HepG2 (cell line): ENCODE data around the gene RICTOR. TPM values are rescaled to one million over a fixed set of nuclear protein-coding genes. Genes with fewer than 3 reads are reported as not detected.

Experiments
- ATAC-seq: fragments of 200-7000 bp; cut with Tn5 transposase; 3 replicates; pipeline ENCODE4 v1.9.1; 2020; ENCODE audit warnings: mild to moderate bottlenecking, moderate library complexity
- BruUV-seq: library from RNA; stranded (reverse); fragments of 400-500 nt; replicated peaks from 2 replicates; lab custom pipeline; 2021; lab: Mats Ljungman, UMichigan
- CTCF ChIA-PET: fragments of 300-600 bp; formaldehyde crosslinking; extraction: SDS; loops from one replicate; lab custom pipeline; 2021; ENCODE audit warnings: low total read pairs, inconsistent platforms, low intra/inter-chr PET ratio; lab: Yijun Ruan, JAX
- POLR2A ChIA-PET: fragments of 350-600 bp; sonication (Branson Sonifier 250); formaldehyde crosslinking; loops from one replicate; lab custom pipeline; 2020; ENCODE audit warnings: antibody characterized with exemption, inconsistent platforms; lab: Yijun Ruan, JAX
- DNase-seq: peaks from one replicate; pipeline ENCODE4 v3.0.0-alpha.2; 2015; ENCODE audit warnings: low spot score
- FAIRE-seq: peaks from 3 replicates; lab custom pipeline; 2011; peaks lifted over from hg19 to GRCh38; lab: Jason Lieb, UNC
- H2AFZ ChIP-seq: one replicate; pipeline ENCODE4 v1.6.1; 2011; ENCODE audit warnings: low read length, inconsistent platforms
- H3K27ac ChIP-seq: fragments of 300-600 bp; 3 replicates; pipeline ENCODE4 v1.8.0; 2011; ENCODE audit warnings: mixed run types, mild to moderate bottlenecking, mixed read lengths, low read length, inconsistent platforms; ENCODE audit not compliant: insufficient read depth; ENCODE audit errors: extremely low read length
- H3K27me3 ChIP-seq, 2 experiments: fragments of 200-600 bp in 1 of 2; 2 replicates in 1 of 2; 3 replicates in 1 of 2; pipeline versions ENCODE4 v1.6.0 to v1.8.0; 2011; ENCODE audit warnings: low read length in 2 of 2, mild to moderate bottlenecking in 2 of 2, moderate library complexity in 2 of 2, inconsistent platforms in 1 of 2; ENCODE audit not compliant: insufficient read depth in 2 of 2, control insufficient read depth in 1 of 2
- H3K36me3 ChIP-seq, 2 experiments: fragments of 200-600 bp in 1 of 2; replicated peaks in 1 of 2; 2 replicates in 1 of 2; 3 replicates in 1 of 2; pipeline versions ENCODE4 v1.5.1 to v1.8.0; 2011; ENCODE audit warnings: low read length in 2 of 2, inconsistent platforms in 1 of 2; ENCODE audit not compliant: insufficient read depth in 2 of 2, control insufficient read depth in 1 of 2
- H3K4me1 ChIP-seq: 2 replicates; pipeline ENCODE4 v1.5.1; 2012; ENCODE audit warnings: low read length, inconsistent platforms; ENCODE audit not compliant: insufficient read depth
- H3K4me2 ChIP-seq: 2 replicates; pipeline ENCODE4 v1.6.0; 2011; ENCODE audit warnings: low read depth, low read length, inconsistent platforms
- H3K4me3 ChIP-seq, 3 experiments: fragments of 200-600 bp in 1 of 3; sonication (generic), shearing (Covaris generic) in 1 of 3; replicated peaks in 1 of 3; 2 replicates each; pipeline ENCODE4 v1.5.1; 2011 to 2016; ENCODE audit warnings: low read length in 3 of 3, inconsistent platforms in 2 of 3, low read depth in 2 of 3, mild to moderate bottlenecking in 2 of 3, control low read depth in 1 of 3, mixed read lengths in 1 of 3; ENCODE audit not compliant: insufficient read depth in 1 of 3
- H3K79me2 ChIP-seq: one replicate; pipeline ENCODE4 v1.6.1; 2011; ENCODE audit warnings: low read length, inconsistent platforms; ENCODE audit not compliant: insufficient read depth
- H3K9ac ChIP-seq: 2 replicates; pipeline ENCODE4 v1.6.0; 2011; ENCODE audit warnings: mild to moderate bottlenecking, low read depth, low read length, inconsistent platforms; ENCODE audit not compliant: insufficient read depth
- H3K9me3 ChIP-seq: 2 replicates; pipeline ENCODE4 v1.5.1; 2012; ENCODE audit warnings: mild to moderate bottlenecking, low read length
- H4K20me1 ChIP-seq: 2 replicates; pipeline ENCODE4 v1.6.0; 2011; ENCODE audit warnings: inconsistent platforms, mild to moderate bottlenecking, low read length, moderate library complexity; ENCODE audit not compliant: insufficient read depth
- FOSL1 ChIP-seq: sonication (generic); formaldehyde crosslinking; IDR thresholded peaks from 2 replicates; pipeline ENCODE4 v1.9.0; 2021; ENCODE audit warnings: missing genetic modification reagents, borderline replicate concordance
- MAFF ChIP-seq: IDR thresholded peaks from 2 replicates; pipeline ENCODE4 v1.6.1; 2011; ENCODE audit warnings: low read depth, low read length, improper control_type of control experiment
- MAZ ChIP-seq, 2 experiments: sonication (generic) in 1 of 2; formaldehyde crosslinking in 1 of 2; IDR thresholded peaks; 2 replicates each; pipeline versions ENCODE4 v1.5.0 to v1.6.1; 2012 to 2020; ENCODE audit warnings: low read depth in 2 of 2, mild to moderate bottlenecking in 2 of 2, borderline replicate concordance in 1 of 2, improper control_type of control experiment in 1 of 2, low read length in 1 of 2, missing genetic modification reagents in 1 of 2, moderate library complexity in 1 of 2
- ONECUT2 ChIP-seq: sonication (generic); formaldehyde crosslinking; IDR thresholded peaks from 2 replicates; pipeline ENCODE4 v1.4.0; 2020; ENCODE audit warnings: missing genetic modification reagents
- ZNF234 ChIP-seq: sonication (generic); formaldehyde crosslinking; conservative IDR thresholded peaks from 2 replicates; pipeline ENCODE4 v1.5.1; 2020; ENCODE audit warnings: mild to moderate bottlenecking, missing genetic modification reagents
- ZNF552 ChIP-seq: sonication (generic); formaldehyde crosslinking; IDR thresholded peaks from 2 replicates; pipeline ENCODE4 v1.9.0; 2022; ENCODE audit warnings: missing genetic modification reagents, mild to moderate bottlenecking, borderline replicate concordance
- WGBS: methylation state at CpG from one replicate; pipeline ENCODE4 v1.1.6; 2017; ENCODE audit warnings: low lambda C conversion rate; 5-methylcytosine and 5-hydroxymethylcytosine counted together
- in situ Hi-C: cut with HindIII; loops from 2 replicates; pipeline ENCODE4 v1.10.0; 2017; ENCODE audit warnings: low pct_unique_long_range_greater_than_20kb; ENCODE audit not compliant: extremely low pct_ligation_motif_present
- intact Hi-C: fragments of 100-400 bp; cut with micrococcal nuclease; formaldehyde crosslinking; loops from one replicate; pipeline ENCODE4 v1.10.0; 2022; ENCODE audit not compliant: unreplicated experiment
- polyA plus RNA-seq, 8 experiments: library from polyadenylated mRNA; depleted of rRNA in 3 of 8; stranded (reverse) in 7 of 8; unstranded in 1 of 8; fragments of >200 nt; fragmentation: Illumina TruSeq in 4 of 8; extraction: Trizol in 4 of 8; gene quantifications; 2 replicates each; pipeline versions ENCODE4 v1.2.1 to v1.2.3, GENCODE V29; 2011 to 2016; ENCODE audit warnings: low read depth in 4 of 8, missing spikeins in 1 of 8, mixed read lengths in 1 of 8; ENCODE audit not compliant: insufficient read depth in 1 of 8
- total RNA-seq, 5 experiments: library from RNA; depleted of rRNA; stranded (reverse); fragments of >200 nt; fragmentation: Illumina TruSeq; extraction: Trizol; gene quantifications; 2 replicates each; pipeline ENCODE4 v1.2.3, GENCODE V29; 2016; ENCODE audit warnings: low read depth in 1 of 5

Gene RICTOR
- total and polyA plus RNA-seq, 2 of the 13 experiments (the other 11 are each of a cell fraction or from before 2014, with no cell fraction given), result 10.7 to 15.4 TPM

- BruUV-seq, result no TSS peak
- Histone ChIP-seq H3K79me2 (peaks cover 95% of the 10 kb centered on the region), H3K27ac (no peak overlapping the region), H3K9me3 (peaks cover 14% of the 10 kb centered on the region; the same call in 1 of the 2 replicates), H3K9ac (no peak overlapping the region), H4K20me1 (peaks cover 32% of the 10 kb centered on the region), H3K4me2 (no peak overlapping the region), H3K36me3 (peaks cover 2 to 14% of the 10 kb centered on the region in 2 experiments; a peak in 2 of 5 replicates), H2AFZ (no peak overlapping the region), H3K4me3 (no peak overlapping the region), H3K27me3 (no peaks in the 10 kb centered on the region), H3K4me1 (peaks cover 24% of the 10 kb centered on the region)
- ChIA-PET CTCF (no interaction called here), POLR2A (no interaction called here)
- 97% methylated on average over 3 of the region's 3 CpGs for WGBS
- DNase-seq (no peak), ATAC-seq (no peak), FAIRE-seq (no peak)
- TF ChIP-seq ZNF552, result no peak
- intact Hi-C loops (no loop called here), in situ Hi-C loops (no loop called here)
Measured at GRCh38 chr5:39068099-39068498, 6.1 kb downstream of the RICTOR start.

GRCh38 chr5:39064450-39064849 is 9.7 kb downstream of the RICTOR start:
- Histone ChIP-seq H3K4me2 (no peak overlapping the region), H3K4me1 (0 out of 2 replicates have a peak, but pooled peaks cover 9% of the 10 kb centered on the region), H3K9ac (no peak overlapping the region), H4K20me1 (peaks cover 22% of the 10 kb centered on the region), H3K4me3 (no peak overlapping the region), H3K27ac (no peak overlapping the region), H3K9me3 (peaks cover 14% of the 10 kb centered on the region; the same call in 1 of the 2 replicates), H3K27me3 (no peaks in the 10 kb centered on the region), H3K36me3 (peaks cover 2 to 10% of the 10 kb centered on the region in 2 experiments; a peak in 2 of 5 replicates), H2AFZ (no peak overlapping the region), H3K79me2 (peaks cover 94% of the 10 kb centered on the region)
- BruUV-seq, result no TSS peak
- no peak for TF ChIP-seq FOSL1 (CRISPR knock-in tag)
- no peak for TF ChIP-seq MAZ (IDR thresholded peaks at IDR 0.05; ENCODE audit: borderline replicate concordance, low read depth, low read length)
- no peak for TF ChIP-seq MAZ (CRISPR knock-in tag; IDR thresholded peaks at IDR 0.05; ENCODE audit: low read depth)
- TF ChIP-seq ZNF234, result no peak
- TF ChIP-seq ONECUT2 (CRISPR knock-in tag), result no peak
- no peak for TF ChIP-seq MAFF
- ChIA-PET POLR2A (no interaction called here), CTCF (no interaction called here)
- FAIRE-seq (no peak), DNase-seq (no peak), ATAC-seq (no peak)
- in situ Hi-C loops, result no loop called here
- intact Hi-C loops, result no loop called here
- WGBS, result 98% methylated on average over 3 of the region's 3 CpGs
